Activated CD8-positive, alpha-beta T cell treated with anti-CD3 and anti-CD28 coated beads, Interleukin-2, amount 10 ng/mL, durations not matched to agents 7 days and 5 days (primary cell): ENCODE results near the gene MAPKAP1. TPM values are rescaled to one million over a fixed set of nuclear protein-coding genes. Genes with fewer than 3 reads are reported as not detected.

Experiments
- ATAC-seq: fragments of 150-1000 bp; cut with Tn5 transposase; one replicate; pipeline ENCODE4 v1.10.0; 2021; ENCODE audit warnings: moderate library complexity
- CTCF ChIA-PET: fragments of 350-600 bp; sonication (Branson Sonifier 250); formaldehyde crosslinking; loops from one replicate; lab custom pipeline; 2021; ENCODE audit warnings: antibody characterized with exemption; lab: Charles Lee
- POLR2A ChIA-PET: fragments of 350-600 bp; sonication (Branson Sonifier 250); formaldehyde crosslinking; loops from one replicate; lab custom pipeline; 2021; ENCODE audit warnings: antibody characterized with exemption; lab: Charles Lee
- DNase-seq: peaks from one replicate; pipeline ENCODE4 v3.0.0-alpha.2; 2020
- H3K27ac Mint-ChIP-seq: one replicate; pipeline ENCODE4 v1.8.0; 2021; ENCODE audit warnings: mild to moderate bottlenecking, mixed read lengths
- H3K27me3 Mint-ChIP-seq: one replicate; pipeline ENCODE4 v1.8.0; 2021; ENCODE audit warnings: low read depth, mixed read lengths
- H3K36me3 Mint-ChIP-seq: one replicate; pipeline ENCODE4 v1.8.0; 2021; ENCODE audit warnings: low read depth, mixed read lengths
- H3K4me1 Mint-ChIP-seq: one replicate; pipeline ENCODE4 v1.8.0; 2021; ENCODE audit warnings: low read depth, mixed read lengths
- H3K4me3 Mint-ChIP-seq: one replicate; pipeline ENCODE4 v1.8.0; 2021; ENCODE audit warnings: mild to moderate bottlenecking, mixed read lengths
- H3K9me3 Mint-ChIP-seq: one replicate; pipeline ENCODE4 v1.8.0; 2022; ENCODE audit warnings: mixed read lengths; ENCODE audit not compliant: insufficient read depth
- total RNA-seq, 2 experiments: library from RNA; stranded (reverse); gene quantifications; one replicate each; pipeline ENCODE4 v1.2.3, GENCODE V29; 2021

The MAPKAP1 gene
- total RNA-seq, 2 experiments from 2014 or later = 60.4 to 63.9 TPM

- H3K36me3 Mint-ChIP-seq = no peaks in the 10 kb centered on the region
- H3K4me3 Mint-ChIP-seq = no peak overlapping the region
- H3K27me3 Mint-ChIP-seq = no peaks in the 10 kb centered on the region
- no peaks in the 10 kb centered on the region for H3K4me1 Mint-ChIP-seq
- no peak for DNase-seq
- ChIA-PET POLR2A (no interaction called here), CTCF (interaction anchor here (1.0 kb wide), 1 partner anchor 20 kb away, joined by 4 read pairs; no protein-coding TSS in a partner anchor)
- no peak overlapping the region for H3K27ac Mint-ChIP-seq
- no peaks in the 10 kb centered on the region for H3K9me3 Mint-ChIP-seq
- ATAC-seq = no peak
Observed at GRCh38 chr9:125427556-125427955, 279.5 kb downstream of the MAPKAP1 start.

- no peaks in the 10 kb centered on the region for H3K27me3 Mint-ChIP-seq
- CTCF ChIA-PET = interaction anchor here (1.2 kb wide), 1 partner anchor 19 kb away, joined by 4 read pairs; no protein-coding TSS in a partner anchor
Observed at GRCh38 chr9:125426926-125427325, 280.1 kb downstream of the MAPKAP1 start.

DNA sequence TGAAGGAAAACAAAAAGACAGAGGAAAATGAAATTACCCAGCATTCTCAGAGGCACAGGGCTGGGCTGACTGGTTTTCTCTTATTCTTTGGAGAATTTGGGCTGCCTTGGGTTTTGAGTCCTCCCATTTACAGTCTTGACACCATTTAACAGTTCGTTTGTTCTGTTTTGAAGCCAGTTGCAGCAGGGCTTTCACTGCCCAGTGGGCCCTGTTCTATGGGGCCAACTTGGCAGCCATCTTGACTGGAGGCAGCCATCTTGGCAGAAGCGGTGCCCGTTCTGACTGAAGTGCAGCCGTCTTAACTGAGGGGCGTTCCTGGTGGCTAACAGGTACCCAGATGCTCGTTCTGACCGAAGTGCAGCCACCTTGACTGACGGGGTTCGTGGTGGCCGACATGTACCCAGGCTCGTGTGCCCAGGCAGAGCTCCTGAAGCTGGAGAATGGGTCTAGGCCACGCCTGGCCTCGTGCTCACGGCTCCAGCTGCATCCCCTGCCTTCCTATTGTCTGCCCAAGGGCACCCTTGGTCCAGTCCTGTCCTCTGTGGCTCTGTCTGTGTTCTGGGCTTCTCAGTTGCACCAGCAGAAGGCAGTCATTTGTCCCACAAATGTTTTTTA is 281.0 kb downstream of the MAPKAP1 start:
- Mint-ChIP-seq H3K4me1 (no peaks in the 10 kb centered on the region), H3K36me3 (no peaks in the 10 kb centered on the region), H3K27me3 (no peaks in the 10 kb centered on the region), H3K27ac (no peak overlapping the region), H3K9me3 (no peaks in the 10 kb centered on the region), H3K4me3 (no peak overlapping the region)
- ATAC-seq (no peak), DNase-seq (no peak)
- POLR2A ChIA-PET = no interaction called here
- CTCF ChIA-PET = interaction anchor here (1.2 kb wide), 1 partner anchor 18 kb away, joined by 4 read pairs; no protein-coding TSS in a partner anchor

More at GRCh38 chr9:125426926-125427325, 280.1 kb downstream of the MAPKAP1 start:
- POLR2A ChIA-PET = interaction anchor here (0.6 kb wide), 1 partner anchor 459 kb away, joined by 3 read pairs; no protein-coding TSS in a partner anchor
- DNase-seq (no peak), ATAC-seq (no peak)
- H3K9me3 Mint-ChIP-seq = no peaks in the 10 kb centered on the region
- H3K36me3 Mint-ChIP-seq = no peaks in the 10 kb centered on the region
- H3K4me3 Mint-ChIP-seq = no peak overlapping the region
- H3K27ac Mint-ChIP-seq = no peak overlapping the region
- H3K4me1 Mint-ChIP-seq = no peaks in the 10 kb centered on the region

- Mint-ChIP-seq H3K9me3 (no peaks in the 10 kb centered on the region), H3K4me3 (no peak overlapping the region), H3K27ac (no peak overlapping the region), H3K4me1 (no peaks in the 10 kb centered on the region), H3K36me3 (no peaks in the 10 kb centered on the region), H3K27me3 (no peaks in the 10 kb centered on the region)
- no peak for ATAC-seq
- ChIA-PET POLR2A (no interaction called here), CTCF (interaction anchor here (1.2 kb wide), 1 partner anchor 17 kb away, joined by 4 read pairs; no protein-coding TSS in a partner anchor)
- no peak for DNase-seq
Observed at GRCh38 chr9:125425170-125425897, 281.7 kb downstream of the MAPKAP1 start.

DNA sequence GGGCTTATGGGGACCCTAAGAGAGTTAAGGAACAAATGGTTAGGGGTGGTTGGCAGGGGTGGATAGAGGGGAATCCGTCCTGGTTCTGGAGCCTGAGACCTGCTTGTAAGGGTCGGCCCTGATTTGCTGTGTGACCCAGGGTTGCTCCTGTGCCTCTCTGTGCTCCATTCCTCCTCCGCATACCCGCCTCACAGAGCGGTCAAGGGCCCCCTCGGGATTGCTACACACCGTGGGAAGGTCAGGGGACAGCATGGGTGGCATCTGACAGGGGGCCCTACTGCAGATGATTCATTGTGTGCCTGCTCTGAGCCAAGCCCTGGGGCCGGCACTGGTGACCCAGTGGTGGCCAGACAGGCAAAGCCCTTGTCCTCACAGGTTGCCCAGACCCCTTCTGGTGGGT is 283.0 kb downstream of the MAPKAP1 start:
- H3K4me3 Mint-ChIP-seq = no peak overlapping the region
- no peaks in the 10 kb centered on the region for H3K36me3 Mint-ChIP-seq
- POLR2A ChIA-PET = interaction anchor here (1.0 kb wide), 1 partner anchor 574 kb away, joined by 3 read pairs; no protein-coding TSS in a partner anchor
- DNase-seq = no peak
- CTCF ChIA-PET = no interaction called here
- H3K27ac Mint-ChIP-seq = no peak overlapping the region
- H3K9me3 Mint-ChIP-seq = no peaks in the 10 kb centered on the region
- H3K27me3 Mint-ChIP-seq = peaks cover 4% of the 10 kb centered on the region
- no peak for ATAC-seq
- H3K4me1 Mint-ChIP-seq = no peaks in the 10 kb centered on the region

GRCh38 chr9:125422853-125423252 is 284.2 kb downstream of the MAPKAP1 start:
- ATAC-seq (no peak), DNase-seq (no peak)
- Mint-ChIP-seq H3K36me3 (no peaks in the 10 kb centered on the region), H3K27me3 (peaks cover 4% of the 10 kb centered on the region), H3K4me3 (no peak overlapping the region), H3K9me3 (no peaks in the 10 kb centered on the region), H3K4me1 (no peaks in the 10 kb centered on the region), H3K27ac (no peak overlapping the region)
- POLR2A ChIA-PET = interaction anchor here (0.6 kb wide), 2 partner anchors 258 to 323 kb away, joined by 3 read pairs; no protein-coding TSS in a partner anchor
- CTCF ChIA-PET = no interaction called here

GRCh38 chr9:125421591-125422181 is 285.3 kb downstream of the MAPKAP1 start:
- no peaks in the 10 kb centered on the region for H3K4me1 Mint-ChIP-seq
- peaks cover 4% of the 10 kb centered on the region for H3K27me3 Mint-ChIP-seq
- DNase-seq (no peak), ATAC-seq (no peak)
- CTCF ChIA-PET = interaction anchor here (1.8 kb wide), 1 partner anchor 14 kb away, joined by 5 read pairs; no protein-coding TSS in a partner anchor
- no peaks in the 10 kb centered on the region for H3K36me3 Mint-ChIP-seq
- POLR2A ChIA-PET = no interaction called here
- no peaks in the 10 kb centered on the region for H3K9me3 Mint-ChIP-seq
- no peak overlapping the region for H3K27ac Mint-ChIP-seq
- no peak overlapping the region for H3K4me3 Mint-ChIP-seq

DNA sequence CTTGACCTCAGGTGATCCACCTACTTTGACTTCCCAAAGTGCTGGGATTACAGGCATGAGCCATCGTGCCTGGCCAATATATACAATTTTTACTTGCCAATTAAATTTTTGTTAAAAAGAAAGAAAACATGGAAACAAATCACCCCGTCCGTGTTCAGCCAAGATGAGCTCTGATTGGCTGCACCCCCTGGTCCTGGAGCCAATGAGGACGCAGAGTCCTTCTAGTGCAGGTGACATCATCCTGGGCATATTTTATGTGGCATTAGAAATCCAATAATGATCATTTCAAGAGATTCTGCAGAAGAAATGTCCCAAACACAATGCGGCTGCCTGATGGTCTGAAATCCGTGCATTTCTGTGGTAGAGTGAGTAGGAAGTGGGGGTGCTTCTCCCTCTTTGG is 285.8 kb downstream of the MAPKAP1 start:
- no peaks in the 10 kb centered on the region for H3K4me1 Mint-ChIP-seq

GRCh38 chr9:125418404-125418803 is 288.6 kb downstream of the MAPKAP1 start:
- DNase-seq (no peak), ATAC-seq (no peak)
- ChIA-PET CTCF (interaction anchor here (1.7 kb wide), 1 partner anchor 11 kb away, joined by 5 read pairs; no protein-coding TSS in a partner anchor), POLR2A (no interaction called here)
- Mint-ChIP-seq H3K27ac (no peak overlapping the region), H3K4me1 (no peaks in the 10 kb centered on the region), H3K4me3 (no peak overlapping the region), H3K36me3 (no peaks in the 10 kb centered on the region), H3K9me3 (no peaks in the 10 kb centered on the region), H3K27me3 (peaks cover 4% of the 10 kb centered on the region)

More for the DNA sequence above, 285.8 kb downstream of the MAPKAP1 start:
- no peak for ATAC-seq
- ChIA-PET POLR2A (no interaction called here), CTCF (interaction anchor here (1.8 kb wide), 1 partner anchor 14 kb away, joined by 5 read pairs; no protein-coding TSS in a partner anchor)
- Mint-ChIP-seq H3K4me3 (no peak overlapping the region), H3K27ac (no peak overlapping the region), H3K27me3 (peaks cover 4% of the 10 kb centered on the region), H3K9me3 (no peaks in the 10 kb centered on the region), H3K36me3 (no peaks in the 10 kb centered on the region)
- no peak for DNase-seq

DNA sequence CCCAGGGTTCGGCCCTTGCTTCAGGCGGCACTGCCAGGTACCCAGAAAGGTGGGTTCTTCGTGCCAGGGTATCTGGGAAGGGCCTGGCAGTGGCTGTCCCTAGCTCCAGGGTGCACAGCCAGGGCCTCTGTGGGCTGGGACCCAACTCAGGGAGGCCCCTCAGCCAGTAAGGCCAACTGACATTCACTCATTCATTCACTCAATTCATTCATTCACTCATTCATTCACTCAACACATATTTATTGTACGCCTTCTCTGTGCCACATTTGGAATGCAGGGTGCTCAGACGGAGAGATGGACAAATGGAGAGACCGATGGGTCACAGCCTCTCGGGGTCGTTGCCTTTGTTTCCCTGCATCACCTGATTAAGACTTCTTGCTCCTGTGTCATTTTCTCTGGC is 290.5 kb downstream of the MAPKAP1 start:
- ATAC-seq (no peak), DNase-seq (no peak)
- H3K4me3 Mint-ChIP-seq = no peak overlapping the region
- CTCF ChIA-PET = interaction anchor here (0.7 to 0.9 kb wide), 2 partner anchors 9 to 808 kb away, joined by 3 read pairs; no protein-coding TSS in a partner anchor
- no peaks in the 10 kb centered on the region for H3K36me3 Mint-ChIP-seq
- POLR2A ChIA-PET = no interaction called here
- no peak overlapping the region for H3K27ac Mint-ChIP-seq
- no peaks in the 10 kb centered on the region for H3K9me3 Mint-ChIP-seq
- H3K4me1 Mint-ChIP-seq = no peaks in the 10 kb centered on the region
- peaks cover 4% of the 10 kb centered on the region for H3K27me3 Mint-ChIP-seq

DNA sequence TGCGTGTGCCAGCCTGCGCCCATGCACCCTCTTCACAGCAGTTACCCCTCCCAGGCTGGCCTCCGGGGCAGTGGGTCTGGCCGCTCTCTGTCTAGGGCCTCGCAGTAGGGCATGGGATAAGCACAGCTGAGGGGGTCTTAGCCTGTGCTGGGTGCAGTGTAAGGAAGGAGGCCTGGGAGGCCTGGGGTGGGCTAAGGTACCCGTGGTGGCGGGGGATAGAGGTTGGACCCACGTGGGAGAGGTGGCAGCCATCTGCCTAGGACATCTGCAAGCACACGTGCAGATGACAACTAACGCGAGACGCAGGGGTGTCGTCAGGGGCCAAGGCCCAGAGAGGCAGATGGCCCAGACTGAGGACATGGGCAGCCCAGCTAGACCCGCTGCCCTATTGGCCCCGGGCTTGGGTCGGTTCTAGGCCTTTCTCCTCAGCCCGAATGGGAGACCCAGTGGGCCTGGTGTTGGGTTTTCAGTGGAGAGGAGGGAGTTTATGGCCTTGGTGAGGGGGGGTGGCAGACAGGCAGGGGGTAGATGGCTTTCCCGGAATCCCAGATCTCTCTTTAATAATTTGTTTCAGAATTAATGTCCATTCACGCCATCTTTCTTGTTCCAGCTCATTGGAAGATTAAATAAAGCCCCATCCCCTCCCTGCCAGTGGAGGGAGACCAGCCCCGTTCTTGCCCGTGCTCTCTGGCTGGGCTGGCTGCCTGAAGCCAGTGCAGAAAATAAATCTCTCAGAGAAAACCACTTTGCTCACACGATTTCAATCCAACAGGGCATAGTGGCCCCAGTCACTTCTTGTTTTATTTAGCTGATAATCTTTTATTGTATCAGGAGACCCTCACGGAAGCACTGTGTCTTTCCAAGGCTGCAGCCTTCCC is 291.2 kb downstream of the MAPKAP1 start:
- no peak for DNase-seq
- Mint-ChIP-seq H3K27me3 (peaks cover 4% of the 10 kb centered on the region), H3K36me3 (no peaks in the 10 kb centered on the region), H3K9me3 (no peaks in the 10 kb centered on the region), H3K27ac (no peak overlapping the region), H3K4me1 (no peaks in the 10 kb centered on the region), H3K4me3 (no peak overlapping the region)
- POLR2A ChIA-PET = no interaction called here
- ATAC-seq = no peak
- CTCF ChIA-PET = interaction anchor here (0.7 to 0.9 kb wide), 2 partner anchors 8 to 809 kb away, joined by 3 read pairs; no protein-coding TSS in a partner anchor
